IPS-18a (cell line): ENCODE data around the gene SNX4.
"Not testable (repeated sequence)": the region's sequence is repeated elsewhere in the genome, so short reads cannot be mapped to it uniquely, and the experiment has no call there.

Experiments used
- H3K27ac ChIP-seq: one replicate; pipeline ENCODE4 v1.5.1; 2013; ENCODE audit warnings: low read length
- H3K27me3 ChIP-seq: one replicate; pipeline ENCODE4 v1.6.1; 2013; ENCODE audit warnings: mild to moderate bottlenecking, low read length; ENCODE audit not compliant: control insufficient read depth, insufficient read depth
- H3K36me3 ChIP-seq: one replicate; pipeline ENCODE4 v1.6.1; 2013; ENCODE audit warnings: low read depth, low read length; ENCODE audit not compliant: control insufficient read depth
- H3K4me1 ChIP-seq: one replicate; pipeline ENCODE4 v1.6.1; 2013; ENCODE audit warnings: low read depth, low read length; ENCODE audit not compliant: control insufficient read depth
- H3K4me3 ChIP-seq: one replicate; pipeline ENCODE4 v1.5.1; 2013; ENCODE audit warnings: low read length
- H3K9ac ChIP-seq: one replicate; pipeline ENCODE4 v1.6.1; 2013; ENCODE audit warnings: mild to moderate bottlenecking, low read length, moderate library complexity
- H3K9me3 ChIP-seq: one replicate; pipeline ENCODE4 v1.6.1; 2013; ENCODE audit warnings: low read depth, low read length; ENCODE audit not compliant: control insufficient read depth

The SNX4 gene

DNA sequence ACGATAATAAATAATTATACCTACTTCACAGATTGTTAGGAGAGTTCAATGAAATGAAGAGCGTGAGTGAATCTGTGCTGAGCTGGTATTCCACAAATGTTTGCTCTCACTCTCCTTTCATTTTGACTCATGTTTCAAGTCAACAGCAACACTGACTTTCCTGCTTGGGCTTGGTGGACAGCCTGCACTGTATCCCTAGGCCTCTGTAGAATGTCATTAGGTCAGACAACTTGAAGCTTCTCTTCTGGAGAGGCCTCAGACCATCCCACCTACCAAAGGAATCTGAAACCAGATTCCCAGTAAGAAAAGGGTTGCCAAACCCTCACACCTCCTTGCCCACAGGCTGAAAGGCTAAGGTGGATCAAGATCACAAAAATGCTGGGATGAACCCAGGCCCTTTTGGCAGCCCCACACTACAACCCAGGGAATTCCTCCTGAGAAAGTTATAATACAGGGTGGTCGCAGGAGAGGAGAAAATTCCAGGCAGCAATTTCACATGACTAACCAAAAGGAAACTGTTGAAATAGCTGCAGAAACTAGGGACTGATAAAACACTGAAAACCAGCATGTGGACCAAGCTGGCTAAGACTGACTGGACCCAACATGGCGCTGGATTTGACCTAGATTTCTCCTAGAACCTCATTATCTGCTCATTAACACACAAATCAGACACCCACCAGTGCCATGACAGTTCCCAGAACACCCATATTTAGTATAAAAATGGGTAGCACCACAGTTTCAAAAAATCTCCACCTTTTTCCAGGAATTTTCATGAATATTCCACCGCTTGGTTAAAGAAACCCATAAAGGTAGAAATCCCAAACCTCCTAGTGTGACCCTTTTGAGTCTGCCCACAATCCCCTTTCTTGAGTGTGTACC, 87.9 kb downstream of the SNX4 start:
- Histone ChIP-seq H3K27me3 (no peaks in the 10 kb centered on the region), H3K9me3 (no peaks in the 10 kb centered on the region), H3K27ac (no peak overlapping the region), H3K4me3 (no peak overlapping the region), H3K36me3 (no peaks in the 10 kb centered on the region), H3K4me1 (peaks cover 5% of the 10 kb centered on the region), H3K9ac (no peak overlapping the region)

- no peaks in the 10 kb centered on the region for H3K36me3 ChIP-seq
- H3K9ac ChIP-seq, result no peak overlapping the region
- H3K4me3 ChIP-seq, result no peak overlapping the region
- H3K27ac ChIP-seq, result no peak overlapping the region
- H3K27me3 ChIP-seq, result no peaks in the 10 kb centered on the region
- H3K4me1 ChIP-seq, result peaks cover 5% of the 10 kb centered on the region
- no peaks in the 10 kb centered on the region for H3K9me3 ChIP-seq
These were observed 88.6 kb downstream of the SNX4 start for GRCh38 chr3:125431391-125431790.

DNA sequence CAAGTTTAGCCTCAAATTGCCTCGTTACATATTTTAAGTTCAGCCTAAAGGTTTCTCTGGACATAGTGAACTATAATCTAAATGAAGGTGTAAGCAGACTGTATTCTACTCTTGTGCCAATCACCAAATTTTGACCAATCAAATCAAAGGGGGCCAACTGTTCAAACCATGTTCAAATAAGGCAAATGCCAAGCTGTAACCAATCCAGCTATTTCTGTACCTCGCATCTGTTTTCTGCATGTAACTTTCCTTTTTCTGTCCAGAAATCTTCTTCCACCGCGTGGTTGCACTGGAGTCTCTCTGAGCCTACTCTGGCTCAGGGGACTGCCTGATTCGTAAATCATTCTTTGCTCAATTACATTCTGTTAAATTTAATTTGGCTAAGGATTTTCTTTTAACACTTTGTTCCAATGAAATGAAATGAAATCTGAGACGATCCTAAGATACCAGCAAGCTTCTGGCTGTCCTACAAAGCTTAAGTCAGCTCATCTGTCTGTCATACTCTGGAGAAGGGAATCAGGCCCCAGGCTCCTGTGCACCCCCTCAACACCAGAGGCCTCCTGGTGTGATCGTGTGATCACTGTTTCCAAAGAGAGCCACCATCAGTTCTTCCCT, 91.7 kb downstream of the SNX4 start:
- no peak overlapping the region for H3K9ac ChIP-seq
- H3K4me3 ChIP-seq, result no peak overlapping the region
- no peak overlapping the region for H3K27ac ChIP-seq
- no peaks in the 10 kb centered on the region for H3K27me3 ChIP-seq
- H3K9me3 ChIP-seq, result no peaks in the 10 kb centered on the region
- H3K4me1 ChIP-seq, result no peaks in the 10 kb centered on the region
- H3K36me3 ChIP-seq, result no peaks in the 10 kb centered on the region

DNA sequence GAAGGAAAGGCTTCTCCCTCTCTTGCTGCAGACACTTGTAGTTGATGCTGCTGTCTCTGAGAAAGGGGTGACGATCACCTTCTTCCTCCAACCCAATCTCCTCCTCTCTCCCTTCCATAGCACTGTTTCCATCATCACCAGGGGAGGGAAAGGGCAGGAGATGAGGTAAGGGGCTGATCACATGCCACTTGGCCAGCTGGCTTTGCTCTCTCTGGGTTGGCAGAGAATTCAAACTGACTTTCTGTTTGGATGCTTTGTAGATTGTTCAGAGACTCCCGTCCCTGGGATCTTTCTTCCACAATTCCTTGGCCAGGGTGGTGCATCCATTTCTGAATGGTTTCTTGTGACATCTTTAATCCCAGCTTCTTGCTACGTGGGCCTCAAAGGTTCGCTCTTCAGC, 101.7 kb downstream of the SNX4 start:
- Histone ChIP-seq H3K9me3 (no peaks in the 10 kb centered on the region), H3K4me1 (no peaks in the 10 kb centered on the region), H3K36me3 (no peaks in the 10 kb centered on the region), H3K27ac (no peak overlapping the region), H3K9ac (no peak overlapping the region), H3K27me3 (no peaks in the 10 kb centered on the region), H3K4me3 (no peak overlapping the region)

GRCh38 chr3:125416235-125416634, 103.8 kb downstream of the SNX4 start:
- Histone ChIP-seq H3K9ac (no peak overlapping the region), H3K36me3 (no peaks in the 10 kb centered on the region), H3K27ac (no peak overlapping the region), H3K4me3 (no peak overlapping the region), H3K27me3 (no peaks in the 10 kb centered on the region), H3K9me3 (no peaks in the 10 kb centered on the region), H3K4me1 (no peaks in the 10 kb centered on the region)

DNA sequence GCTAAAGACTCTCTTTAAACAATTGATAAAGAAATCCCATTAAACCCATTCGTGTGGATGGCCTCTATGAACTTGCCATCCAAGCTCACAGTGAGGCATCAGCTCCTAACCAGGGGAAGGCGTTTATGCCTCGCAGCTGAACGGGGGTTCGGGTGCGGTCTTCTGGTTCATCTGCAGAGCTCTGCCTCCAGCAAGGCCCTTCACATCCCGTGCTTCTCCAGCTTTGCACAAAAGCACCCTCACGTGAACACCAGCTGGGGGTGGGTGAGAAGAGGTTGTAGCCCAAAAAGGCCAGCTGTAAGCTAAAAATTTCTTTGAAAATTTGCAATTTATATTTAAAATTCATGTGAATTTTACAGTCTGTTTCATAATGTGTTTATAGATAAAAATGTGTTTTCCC, 105.3 kb downstream of the SNX4 start:
- no peaks in the 10 kb centered on the region for H3K9me3 ChIP-seq
- H3K4me3 ChIP-seq, result no peak overlapping the region
- no peaks in the 10 kb centered on the region for H3K27me3 ChIP-seq
- H3K27ac ChIP-seq, result no peak overlapping the region
- H3K9ac ChIP-seq, result no peak overlapping the region
- H3K4me1 ChIP-seq, result no peaks in the 10 kb centered on the region
- H3K36me3 ChIP-seq, result no peaks in the 10 kb centered on the region

DNA sequence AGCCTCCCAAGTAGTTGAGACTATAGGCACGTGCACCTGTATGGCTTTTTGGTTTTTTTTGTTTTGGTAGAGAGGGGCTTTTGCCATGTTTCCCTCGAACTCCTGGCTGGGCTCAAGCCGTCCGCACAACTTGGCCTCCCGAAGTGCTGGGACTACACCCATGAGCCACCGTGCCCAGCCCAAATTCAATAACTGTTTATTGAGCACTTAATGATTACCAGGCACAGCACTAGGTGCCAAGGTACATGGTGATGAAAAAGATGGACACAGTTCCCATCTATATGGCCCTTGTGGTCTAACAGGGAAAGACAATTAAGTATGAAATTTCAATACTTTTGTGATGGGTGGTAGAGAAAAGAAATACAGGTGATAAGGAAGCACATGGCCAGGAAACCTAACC, 109.1 kb downstream of the SNX4 start:
- no peaks in the 10 kb centered on the region for H3K4me1 ChIP-seq

GRCh38 chr3:125406070-125406469, 113.9 kb downstream of the SNX4 start:
- Histone ChIP-seq H3K4me3 (no peak overlapping the region), H3K27me3 (no peaks in the 10 kb centered on the region), H3K36me3 (no peaks in the 10 kb centered on the region), H3K4me1 (no peaks in the 10 kb centered on the region), H3K9ac (no peak overlapping the region), H3K27ac (no peak overlapping the region), H3K9me3 (no peaks in the 10 kb centered on the region)

More for the DNA sequence above, 109.1 kb downstream of the SNX4 start:
- no peak overlapping the region for H3K9ac ChIP-seq
- H3K27me3 ChIP-seq, result no peaks in the 10 kb centered on the region
- H3K27ac ChIP-seq, result no peak overlapping the region
- no peaks in the 10 kb centered on the region for H3K9me3 ChIP-seq
- no peaks in the 10 kb centered on the region for H3K36me3 ChIP-seq
- H3K4me3 ChIP-seq, result no peak overlapping the region

GRCh38 chr3:125405515-125405914, 114.5 kb downstream of the SNX4 start:
- not testable (repeated sequence) for H3K4me3 ChIP-seq, H3K36me3 ChIP-seq, H3K4me1 ChIP-seq

GRCh38 chr3:125403789-125404188, 116.2 kb downstream of the SNX4 start:
- Histone ChIP-seq H3K36me3 (no peaks in the 10 kb centered on the region), H3K9me3 (no peaks in the 10 kb centered on the region), H3K4me1 (no peaks in the 10 kb centered on the region), H3K9ac (no peak overlapping the region), H3K4me3 (no peak overlapping the region), H3K27ac (no peak overlapping the region), H3K27me3 (no peaks in the 10 kb centered on the region)

More at GRCh38 chr3:125405515-125405914, 114.5 kb downstream of the SNX4 start:
- H3K9me3 ChIP-seq, H3K27ac ChIP-seq, H3K9ac ChIP-seq, H3K27me3 ChIP-seq: not testable (repeated sequence)

- H3K36me3 ChIP-seq, result no peaks in the 10 kb centered on the region
- no peak overlapping the region for H3K27ac ChIP-seq
- H3K4me1 ChIP-seq, result no peaks in the 10 kb centered on the region
- no peaks in the 10 kb centered on the region for H3K9me3 ChIP-seq
- H3K4me3 ChIP-seq, result no peak overlapping the region
- H3K9ac ChIP-seq, result no peak overlapping the region
- H3K27me3 ChIP-seq, result no peaks in the 10 kb centered on the region
These were observed 117.4 kb downstream of the SNX4 start for GRCh38 chr3:125402639-125403038.

DNA sequence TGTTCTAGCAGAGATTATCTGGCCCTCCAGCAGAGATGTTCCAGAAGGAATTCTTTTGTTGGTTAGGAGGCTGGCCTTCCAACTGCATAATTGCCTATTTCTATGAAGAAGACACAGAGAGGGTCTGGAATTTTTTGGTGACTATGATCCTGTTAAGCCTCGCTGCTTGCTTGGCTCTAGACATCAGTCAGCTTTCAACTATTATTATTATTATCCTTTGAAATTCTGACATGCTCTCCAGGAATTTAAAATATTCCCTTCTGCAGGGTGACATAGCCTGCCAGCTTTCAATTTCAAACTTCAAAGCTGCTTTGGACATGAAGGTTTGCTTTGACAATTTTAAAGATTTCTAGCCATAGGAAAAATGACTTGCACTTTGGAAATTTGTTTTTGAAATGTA, 118.6 kb downstream of the SNX4 start:
- no peak overlapping the region for H3K9ac ChIP-seq
- no peaks in the 10 kb centered on the region for H3K4me1 ChIP-seq
- no peak overlapping the region for H3K4me3 ChIP-seq
- H3K36me3 ChIP-seq, result no peaks in the 10 kb centered on the region
- no peak overlapping the region for H3K27ac ChIP-seq
- no peaks in the 10 kb centered on the region for H3K27me3 ChIP-seq
- H3K9me3 ChIP-seq, result no peaks in the 10 kb centered on the region
